EL (cell line): ENCODE data around the gene VSTM2L.
A peak's percentile ranks its signal among the peaks of the same experiment; 100 is the strongest.

Source experiments
- DNase-seq: peaks from one replicate; pipeline ENCODE4 v3.0.0-alpha.2; 2016

Gene VSTM2L

GRCh38 chr20:37879843-37880242 lies 23.1 kb upstream of the VSTM2L start:
- DNase-seq, result no peak

GRCh38 chr20:37880726-37881591 lies 22.0 kb upstream of the VSTM2L start:
- DNase-seq, result no peak

GRCh38 chr20:37881601-37882343 lies 21.2 kb upstream of the VSTM2L start:
- DNase-seq, result no peak

GRCh38 chr20:37882961-37883712 lies 19.8 kb upstream of the VSTM2L start:
- DNase-seq, result no peak

GRCh38 chr20:37885042-37885441 lies 17.9 kb upstream of the VSTM2L start:
- DNase-seq, result no peak

GRCh38 chr20:37885593-37886503 lies 17.1 kb upstream of the VSTM2L start:
- no peak for DNase-seq

GRCh38 chr20:37886851-37887297 lies 16.1 kb upstream of the VSTM2L start:
- DNase-seq, result peak; percentile 23

GRCh38 chr20:37888641-37889040 lies 14.3 kb upstream of the VSTM2L start:
- no peak for DNase-seq

GRCh38 chr20:37890108-37890507 lies 12.8 kb upstream of the VSTM2L start:
- no peak for DNase-seq

- no peak for DNase-seq
These were observed 12.3 kb upstream of the VSTM2L start for GRCh38 chr20:37890643-37891042.

- DNase-seq, result no peak
These were observed 10.9 kb upstream of the VSTM2L start for GRCh38 chr20:37892001-37892400.

GRCh38 chr20:37893566-37894241 lies 9.2 kb upstream of the VSTM2L start:
- DNase-seq, result no peak

- DNase-seq, result no peak
These were observed 8.5 kb upstream of the VSTM2L start for GRCh38 chr20:37894454-37894853.

- DNase-seq, result no peak
These were observed 7.8 kb upstream of the VSTM2L start for GRCh38 chr20:37895166-37895565.

- no peak for DNase-seq
These were observed 5.9 kb upstream of the VSTM2L start for GRCh38 chr20:37896932-37897548.

GRCh38 chr20:37898233-37899104 lies 4.5 kb upstream of the VSTM2L start:
- no peak for DNase-seq

GRCh38 chr20:37899105-37900045 lies 3.6 kb upstream of the VSTM2L start:
- no peak for DNase-seq

- no peak for DNase-seq
These were observed 1.7 kb upstream of the VSTM2L start for GRCh38 chr20:37901240-37901639.
